GM21619 (cell line): ENCODE results near the gene LOXL4.
"Not testable (repeated sequence)": the region's sequence is repeated elsewhere in the genome, so short reads cannot be mapped to it uniquely, and the experiment has no call there.

Source experiments
- ATAC-seq: cut with Tn5 transposase; IDR thresholded peaks from one replicate; pipeline ENCODE4 v1.9.1; 2021; ENCODE audit not compliant: unreplicated experiment

LOXL4 gene

GRCh38 chr10:98246911-98247805, 20.8 kb downstream of the LOXL4 start:
- no peak for ATAC-seq

- no peak for ATAC-seq
Observed at GRCh38 chr10:98244586-98244985, 23.4 kb downstream of the LOXL4 start.

- ATAC-seq = no peak
Observed at GRCh38 chr10:98244141-98244540, 23.9 kb downstream of the LOXL4 start.

GRCh38 chr10:98242823-98243222, 25.2 kb downstream of the LOXL4 start:
- ATAC-seq = no peak

GRCh38 chr10:98240524-98240923, 27.5 kb downstream of the LOXL4 start:
- ATAC-seq = no peak

GRCh38 chr10:98238391-98238790, 29.6 kb downstream of the LOXL4 start:
- ATAC-seq = no peak

- ATAC-seq = no peak
Observed at GRCh38 chr10:98236862-98237261, 31.1 kb downstream of the LOXL4 start.

- no peak for ATAC-seq
Observed at GRCh38 chr10:98235846-98236245, 32.1 kb downstream of the LOXL4 start.

GRCh38 chr10:98231417-98231816, 36.6 kb downstream of the LOXL4 start:
- no peak for ATAC-seq

GRCh38 chr10:98228266-98228665, 39.7 kb downstream of the LOXL4 start:
- ATAC-seq = not testable (repeated sequence)

- not testable (repeated sequence) for ATAC-seq
Observed at GRCh38 chr10:98227713-98228112, 40.3 kb downstream of the LOXL4 start.

- ATAC-seq = no peak
Observed at GRCh38 chr10:98226508-98227144, 41.4 kb downstream of the LOXL4 start.

GRCh38 chr10:98224996-98225395, 43.0 kb downstream of the LOXL4 start:
- no peak for ATAC-seq

GRCh38 chr10:98224509-98224908, 43.5 kb downstream of the LOXL4 start:
- no peak for ATAC-seq

- ATAC-seq = no peak
Observed at GRCh38 chr10:98223874-98224273, 44.1 kb downstream of the LOXL4 start.

GRCh38 chr10:98217801-98218200, 50.2 kb downstream of the LOXL4 start:
- ATAC-seq = no peak

- ATAC-seq = no peak
Observed at GRCh38 chr10:98215373-98215772, 52.6 kb downstream of the LOXL4 start.

- no peak for ATAC-seq
Observed at GRCh38 chr10:98213740-98214139, 54.3 kb downstream of the LOXL4 start.

GRCh38 chr10:98212196-98212595, 55.8 kb downstream of the LOXL4 start:
- no peak for ATAC-seq

GRCh38 chr10:98209441-98209840, 58.6 kb downstream of the LOXL4 start:
- ATAC-seq = no peak

GRCh38 chr10:98208925-98209324, 59.1 kb downstream of the LOXL4 start:
- ATAC-seq = no peak

GRCh38 chr10:98205351-98205750, 62.6 kb downstream of the LOXL4 start:
- no peak for ATAC-seq
